Measurements from ENCODE around the gene DPH5.
"Not testable (repeated sequence)": the region's sequence is repeated elsewhere in the genome, so short reads cannot be mapped to it uniquely, and the experiment has no call there.

DPH5 gene

GRCh38 chr1:101025657-101026429 lies at the start of gene DPH5:
Gene DPH5, minus strand, starts transcription at chr1:101025784. Its CDS starts 341 bp downstream, at chr1:101025443.
- in situ Hi-C loops (cut with MboI; ENCODE audit: low sequenced_read_pairs, unreplicated experiment), result no loop called here
- TF ChIP-seq CTCF (IDR thresholded peaks at IDR 0.05; ENCODE audit: borderline replicate concordance, control extremely low read depth, extremely low read depth, insufficient read depth, missing control alignments), result no peak

GRCh38 chr1:101073836-101074235 lies 48.3 kb upstream of the DPH5 start:
- TF ChIP-seq CTCF (IDR thresholded peaks at IDR 0.05; ENCODE audit: borderline replicate concordance, control extremely low read depth, extremely low read depth, insufficient read depth, missing control alignments), result no peak
- DNase-seq (ENCODE audit: low spot score), result no peak
- in situ Hi-C loops (cut with MboI; ENCODE audit: low sequenced_read_pairs, unreplicated experiment), result no loop called here

More at GRCh38 chr1:101025657-101026429, at the start of gene DPH5:
- DNase-seq (ENCODE audit: low spot score), result peak; percentile 84

- TF ChIP-seq CTCF (IDR thresholded peaks at IDR 0.05; ENCODE audit: borderline replicate concordance, control extremely low read depth, extremely low read depth, insufficient read depth, missing control alignments), result no peak
- no peak for DNase-seq (ENCODE audit: low spot score)
- in situ Hi-C loops (cut with MboI; ENCODE audit: low sequenced_read_pairs, unreplicated experiment), result no loop called here
Measured at GRCh38 chr1:101071470-101071891, 45.9 kb upstream of the DPH5 start.

GRCh38 chr1:101069158-101069557 lies 43.6 kb upstream of the DPH5 start:
- TF ChIP-seq CTCF (IDR thresholded peaks at IDR 0.05; ENCODE audit: borderline replicate concordance, control extremely low read depth, extremely low read depth, insufficient read depth, missing control alignments), result no peak
- in situ Hi-C loops (cut with MboI; ENCODE audit: low sequenced_read_pairs, unreplicated experiment), result no loop called here

GRCh38 chr1:101066937-101067335 lies 41.4 kb upstream of the DPH5 start:
- DNase-seq (ENCODE audit: low spot score); in situ Hi-C loops (cut with MboI; ENCODE audit: low sequenced_read_pairs, unreplicated experiment): not testable (repeated sequence)

More at GRCh38 chr1:101069158-101069557, 43.6 kb upstream of the DPH5 start:
- DNase-seq (ENCODE audit: low spot score), result no peak

- DNase-seq (ENCODE audit: low spot score), result no peak
- in situ Hi-C loops (cut with MboI; ENCODE audit: low sequenced_read_pairs, unreplicated experiment), result no loop called here
- TF ChIP-seq CTCF (IDR thresholded peaks at IDR 0.05; ENCODE audit: borderline replicate concordance, control extremely low read depth, extremely low read depth, insufficient read depth, missing control alignments), result no peak
Measured at GRCh38 chr1:101066260-101066936, 40.8 kb upstream of the DPH5 start.

- DNase-seq (ENCODE audit: low spot score), result no peak
- no peak for TF ChIP-seq CTCF (IDR thresholded peaks at IDR 0.05; ENCODE audit: borderline replicate concordance, control extremely low read depth, extremely low read depth, insufficient read depth, missing control alignments)
- in situ Hi-C loops (cut with MboI; ENCODE audit: low sequenced_read_pairs, unreplicated experiment), result no loop called here
Measured at GRCh38 chr1:101065575-101065974, 40.0 kb upstream of the DPH5 start.
